GOT3 (cell line): ENCODE results near the gene TRIM16.
"Not testable (repeated sequence)": the region's sequence is repeated elsewhere in the genome, so short reads cannot be mapped to it uniquely, and the experiment has no call there.

Experiments
- DNase-seq: peaks from one replicate; lab custom pipeline; 2025; ENCODE audit warnings: mixed read lengths; lab: John Stamatoyannopoulos, UW

Gene TRIM16

GRCh38 chr17:15616828-15617227 lies 67.3 kb downstream of the TRIM16 start:
- not testable (repeated sequence) for DNase-seq

- not testable (repeated sequence) for DNase-seq
Observed at GRCh38 chr17:15615850-15616249, 68.3 kb downstream of the TRIM16 start.

- not testable (repeated sequence) for DNase-seq
Observed at GRCh38 chr17:15613111-15613510, 71.0 kb downstream of the TRIM16 start.

GRCh38 chr17:15592960-15593359 lies 91.2 kb downstream of the TRIM16 start:
- DNase-seq, result not testable (repeated sequence)

- DNase-seq, result not testable (repeated sequence)
Observed at GRCh38 chr17:15591986-15592385, 92.1 kb downstream of the TRIM16 start.

- not testable (repeated sequence) for DNase-seq
Observed at GRCh38 chr17:15590844-15591243, 93.3 kb downstream of the TRIM16 start.

DNA sequence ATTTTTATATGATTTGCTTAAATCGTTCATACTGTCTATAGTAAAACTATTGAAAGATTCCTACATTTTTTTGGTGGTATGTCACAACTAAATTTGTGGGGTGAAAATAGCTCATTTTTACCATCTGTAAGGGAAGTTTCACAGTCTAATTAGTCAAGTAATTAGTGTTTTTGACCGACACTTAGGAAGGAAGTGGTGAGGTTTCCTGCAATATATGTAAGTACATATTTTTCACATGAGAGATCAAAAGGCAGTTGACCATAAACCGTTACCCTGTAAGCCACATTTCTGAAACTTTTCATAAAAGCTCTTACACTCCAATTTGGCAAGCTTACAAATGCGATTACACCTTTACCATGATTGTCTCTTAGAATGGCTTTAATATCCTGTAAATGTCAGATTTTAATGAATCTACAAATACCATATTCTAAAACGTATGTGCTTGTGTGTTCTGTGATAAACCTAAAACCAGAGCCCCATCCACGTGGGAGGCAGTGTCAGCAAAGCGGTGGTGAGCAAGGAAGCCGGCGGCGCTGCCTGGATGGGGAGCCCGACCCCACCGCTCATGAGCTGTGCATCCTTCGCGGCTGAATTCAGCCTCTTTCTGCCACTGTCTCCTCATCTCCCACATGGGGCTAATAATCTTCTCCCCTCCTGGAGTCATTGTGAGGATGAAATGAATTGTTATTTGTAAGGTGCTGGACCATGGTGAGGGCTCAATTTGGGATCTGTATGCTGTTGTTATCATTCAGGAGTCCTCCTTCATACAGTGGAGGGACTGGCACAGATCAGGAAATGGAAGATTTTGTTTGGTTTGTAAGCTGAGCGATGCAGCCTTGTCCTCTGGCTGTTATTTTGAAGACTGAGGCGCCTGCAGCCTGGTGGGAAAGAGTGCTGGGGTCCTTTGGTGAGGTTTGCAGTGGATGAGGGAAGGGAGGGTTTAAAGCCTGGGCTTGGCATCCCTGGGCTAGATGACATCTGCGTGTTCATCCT lies 94.3 kb downstream of the TRIM16 start:
- DNase-seq, result not testable (repeated sequence)

DNA sequence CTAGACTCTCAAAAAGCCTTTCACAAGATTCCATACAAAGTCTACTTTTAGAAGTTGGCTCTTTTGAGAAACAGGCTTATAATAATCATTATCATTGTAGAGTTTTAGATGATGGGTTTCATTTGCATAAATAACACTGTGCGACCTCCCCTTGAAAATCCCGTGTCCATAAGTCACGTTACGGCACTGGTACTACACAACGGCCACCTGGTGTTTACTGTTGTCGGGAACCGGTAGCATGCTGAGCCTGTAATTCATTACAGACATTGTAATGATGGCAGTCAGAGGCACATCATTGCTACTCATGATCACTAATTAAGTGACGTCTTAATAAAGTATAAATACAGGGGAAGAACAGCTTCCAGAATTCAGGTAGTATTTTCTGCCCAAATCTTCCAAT lies 96.1 kb downstream of the TRIM16 start:
- DNase-seq, result not testable (repeated sequence)

- DNase-seq, result not testable (repeated sequence)
Observed at GRCh38 chr17:15583313-15583712, 100.8 kb downstream of the TRIM16 start.

DNA sequence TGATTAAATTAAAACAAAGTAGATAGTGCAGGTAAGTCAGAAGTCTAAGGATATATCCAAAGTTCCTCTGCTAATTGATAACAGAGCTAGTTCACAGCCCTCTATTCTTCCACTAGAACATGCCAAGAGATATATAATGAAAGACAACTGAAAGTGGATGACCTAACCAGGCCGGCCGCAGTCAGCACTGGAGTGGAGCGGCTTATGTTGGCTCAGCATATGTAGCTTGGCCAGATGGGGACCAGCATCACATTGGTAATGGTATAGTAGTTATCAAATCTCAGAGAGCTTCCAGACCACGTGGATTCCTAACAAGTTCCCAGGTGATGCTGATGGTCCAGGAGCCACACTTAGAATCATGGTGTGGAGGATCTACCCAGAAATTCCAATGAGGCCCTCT lies 102.6 kb downstream of the TRIM16 start:
- DNase-seq, result not testable (repeated sequence)
